ENCODE results near the gene MTR.

GRCh38 chr1:236806634-236807033 lies 11.5 kb downstream of the MTR start:
- TF ChIP-seq POLR2AphosphoS5 (IDR thresholded peaks at IDR 0.05; ENCODE audit: low read depth, low read length) (no peak), POLR2A (IDR thresholded peaks at IDR 0.05; ENCODE audit: low read depth, low read length) (no peak), TAF1 (IDR thresholded peaks at IDR 0.05; ENCODE audit: borderline replicate concordance, low read depth, low read length) (no peak)

All from GM12892 (cell line).